ENCODE measurements around the gene TMEM255A. TPM values are rescaled to one million over a fixed set of nuclear protein-coding genes. Genes with fewer than 3 reads are reported as not detected.

The TMEM255A gene
- total RNA-seq, 2 experiments from 2014 or later, result not detected

DNA sequence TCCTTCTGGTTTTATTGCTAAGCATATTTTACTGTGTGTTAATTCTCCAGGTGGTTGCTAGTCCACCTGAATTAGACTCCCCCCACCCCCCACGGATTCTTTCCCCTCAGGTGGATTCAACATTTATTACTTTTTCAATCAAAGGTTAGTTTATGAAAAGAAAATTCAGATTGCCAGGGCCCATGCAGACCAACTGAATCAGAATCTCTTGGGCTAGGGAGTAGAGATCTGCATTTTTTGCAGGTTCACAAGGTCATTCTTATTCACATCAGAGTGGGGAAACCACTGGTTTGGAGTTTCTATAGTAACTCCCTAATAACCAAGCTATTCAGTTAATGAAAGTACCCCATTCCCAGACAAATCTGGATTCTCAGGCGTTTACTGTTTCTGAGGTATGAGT lies 9.8 kb downstream of the TMEM255A start:
- DNase-seq (no peak), ATAC-seq (ENCODE audit: poor library complexity) (no peak)
- ChIA-PET POLR2A (interaction anchor here (1.8 to 2.0 kb wide), 2 partner anchors 32 to 51 kb away, joined by 6 to 10 read pairs; partner anchors contain the start of gene ZBTB33), CTCF (interaction anchor here (1.2 to 1.4 kb wide), 2 partner anchors 10 to 51 kb away, joined by 3 to 4 read pairs; partner anchors contain the start of gene ZBTB33)
- H3K4me1 Mint-ChIP-seq (ENCODE audit: low read depth), result peaks cover 15% of the 10 kb centered on the region
- Histone ChIP-seq H3K27ac (ENCODE audit: low read depth in 1 of 2, low read length in 2 of 2) (no peak overlapping the region), H3K4me1 (ENCODE audit: insufficient read depth, low read length) (peaks cover 13% of the 10 kb centered on the region), H3K36me3 (ENCODE audit: insufficient read depth, low read length) (no peaks in the 10 kb centered on the region), H3K27me3 (ENCODE audit: control insufficient read depth in 1 of 2, insufficient read depth in 2 of 2, low read length in 2 of 2) (no peaks in the 10 kb centered on the region), H3K9me3 (ENCODE audit: control insufficient read depth in 1 of 2, insufficient read depth in 1 of 2, low read length in 2 of 2) (no peaks in the 10 kb centered on the region), H3K4me3 (ENCODE audit: low read length) (no peak overlapping the region)
- TF ChIP-seq, protein P1, sequence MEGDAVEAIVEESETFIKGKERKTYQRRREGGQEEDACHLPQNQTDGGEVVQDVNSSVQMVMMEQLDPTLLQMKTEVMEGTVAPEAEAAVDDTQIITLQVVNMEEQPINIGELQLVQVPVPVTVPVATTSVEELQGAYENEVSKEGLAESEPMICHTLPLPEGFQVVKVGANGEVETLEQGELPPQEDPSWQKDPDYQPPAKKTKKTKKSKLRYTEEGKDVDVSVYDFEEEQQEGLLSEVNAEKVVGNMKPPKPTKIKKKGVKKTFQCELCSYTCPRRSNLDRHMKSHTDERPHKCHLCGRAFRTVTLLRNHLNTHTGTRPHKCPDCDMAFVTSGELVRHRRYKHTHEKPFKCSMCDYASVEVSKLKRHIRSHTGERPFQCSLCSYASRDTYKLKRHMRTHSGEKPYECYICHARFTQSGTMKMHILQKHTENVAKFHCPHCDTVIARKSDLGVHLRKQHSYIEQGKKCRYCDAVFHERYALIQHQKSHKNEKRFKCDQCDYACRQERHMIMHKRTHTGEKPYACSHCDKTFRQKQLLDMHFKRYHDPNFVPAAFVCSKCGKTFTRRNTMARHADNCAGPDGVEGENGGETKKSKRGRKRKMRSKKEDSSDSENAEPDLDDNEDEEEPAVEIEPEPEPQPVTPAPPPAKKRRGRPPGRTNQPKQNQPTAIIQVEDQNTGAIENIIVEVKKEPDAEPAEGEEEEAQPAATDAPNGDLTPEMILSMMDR (IDR thresholded peaks at IDR 0.05), result no peak
- intact Hi-C loops (cut with DNase I, micrococcal nuclease), result no loop called here
- peaks cover 3% of the 10 kb centered on the region for H3K27me3 Mint-ChIP-seq
- no peak overlapping the region for H3K4me3 Mint-ChIP-seq
- H3K9me3 Mint-ChIP-seq, result no peaks in the 10 kb centered on the region
- no peak overlapping the region for H3K27ac Mint-ChIP-seq
- H3K36me3 Mint-ChIP-seq (ENCODE audit: low read depth), result no peaks in the 10 kb centered on the region

DNA sequence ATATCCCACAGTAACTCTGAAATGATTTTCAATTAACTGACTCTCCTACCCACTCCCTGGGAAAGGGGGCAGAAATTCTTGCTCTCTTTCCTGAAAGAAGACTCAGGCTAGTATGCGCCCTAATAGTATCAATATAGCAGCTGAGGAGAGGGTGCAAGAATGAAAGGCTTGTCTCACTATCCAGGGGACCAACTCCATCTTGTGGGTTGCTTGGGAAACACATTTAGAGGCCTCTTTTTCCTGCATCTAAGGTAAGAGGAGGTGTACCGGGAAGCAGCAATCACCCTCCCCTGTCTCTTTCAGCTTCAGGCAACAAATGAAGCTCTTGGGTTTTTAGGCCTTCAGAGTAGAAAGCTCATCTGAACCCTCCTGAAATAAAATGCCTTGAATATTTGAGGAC lies 11.3 kb downstream of the TMEM255A start:
- ATAC-seq (ENCODE audit: poor library complexity), result no peak
- Histone ChIP-seq H3K4me3 (ENCODE audit: low read length) (no peak overlapping the region), H3K27me3 (ENCODE audit: control insufficient read depth in 1 of 2, insufficient read depth in 2 of 2, low read length in 2 of 2) (no peaks in the 10 kb centered on the region), H3K36me3 (ENCODE audit: insufficient read depth, low read length) (no peaks in the 10 kb centered on the region), H3K27ac (ENCODE audit: low read depth in 1 of 2, low read length in 2 of 2) (no peak overlapping the region), H3K4me1 (ENCODE audit: insufficient read depth, low read length) (peaks cover 18% of the 10 kb centered on the region), H3K9me3 (ENCODE audit: control insufficient read depth in 1 of 2, insufficient read depth in 1 of 2, low read length in 2 of 2) (no peaks in the 10 kb centered on the region)
- DNase-seq, result no peak
- intact Hi-C loops (cut with DNase I, micrococcal nuclease), result no loop called here
- no peaks in the 10 kb centered on the region for H3K36me3 Mint-ChIP-seq (ENCODE audit: low read depth)
- H3K4me3 Mint-ChIP-seq, result no peak overlapping the region
- CTCF ChIA-PET, result no interaction called here
- no peak overlapping the region for H3K27ac Mint-ChIP-seq
- TF ChIP-seq, protein P1 (IDR thresholded peaks at IDR 0.05), result no peak
- POLR2A ChIA-PET, result interaction anchor here (1.0 kb wide), 1 partner anchor 10 kb away, joined by 3 read pairs; no protein-coding TSS in a partner anchor
- peaks cover 17% of the 10 kb centered on the region for H3K4me1 Mint-ChIP-seq (ENCODE audit: low read depth)
- no peaks in the 10 kb centered on the region for H3K27me3 Mint-ChIP-seq
- H3K9me3 Mint-ChIP-seq, result no peaks in the 10 kb centered on the region

DNA sequence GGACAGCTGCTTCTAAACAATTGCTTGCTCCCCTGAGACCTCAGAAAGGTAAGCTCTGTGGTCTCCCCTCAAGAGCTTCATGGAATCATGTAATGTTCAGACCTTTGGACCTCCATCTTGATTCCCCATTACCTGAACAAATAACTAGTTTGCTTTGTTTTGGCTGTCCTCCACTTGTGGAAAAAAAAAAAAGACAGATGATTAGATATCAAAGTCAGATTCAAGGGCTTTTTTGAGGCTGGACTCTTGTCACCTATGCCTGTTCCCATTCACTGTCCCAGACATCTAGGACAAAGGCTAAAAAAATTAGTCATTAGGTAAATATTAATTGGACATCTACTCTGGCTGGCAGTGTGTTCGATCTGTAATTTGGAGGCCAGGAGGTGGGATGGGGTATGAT lies 13.3 kb downstream of the TMEM255A start:
- intact Hi-C loops (cut with DNase I, micrococcal nuclease), result no loop called here
- TF ChIP-seq, protein P1 (IDR thresholded peaks at IDR 0.05), result no peak
- H3K27ac Mint-ChIP-seq, result no peak overlapping the region

More for the DNA sequence above, 13.3 kb downstream of the TMEM255A start:
- Histone ChIP-seq H3K9me3 (ENCODE audit: control insufficient read depth in 1 of 2, insufficient read depth in 1 of 2, low read length in 2 of 2) (no peaks in the 10 kb centered on the region), H3K36me3 (ENCODE audit: insufficient read depth, low read length) (no peaks in the 10 kb centered on the region), H3K27ac (ENCODE audit: low read depth in 1 of 2, low read length in 2 of 2) (no peak overlapping the region), H3K4me3 (ENCODE audit: low read length) (no peak overlapping the region), H3K27me3 (ENCODE audit: control insufficient read depth in 1 of 2, insufficient read depth in 2 of 2, low read length in 2 of 2) (no peaks in the 10 kb centered on the region), H3K4me1 (ENCODE audit: insufficient read depth, low read length) (peaks cover 16% of the 10 kb centered on the region)
- Mint-ChIP-seq H3K27me3 (no peaks in the 10 kb centered on the region), H3K9me3 (no peaks in the 10 kb centered on the region), H3K4me1 (ENCODE audit: low read depth) (peaks cover 30% of the 10 kb centered on the region), H3K4me3 (no peak overlapping the region), H3K36me3 (ENCODE audit: low read depth) (no peaks in the 10 kb centered on the region)
- ChIA-PET CTCF (interaction anchor here (0.7 to 1.4 kb wide), 2 partner anchors 12 to 22 kb away, joined by 3 read pairs; no protein-coding TSS in a partner anchor), POLR2A (interaction anchor here (0.9 to 1.0 kb wide), 2 partner anchors 11 to 47 kb away, joined by 3 to 4 read pairs; no protein-coding TSS in a partner anchor)
- no peak for ATAC-seq (ENCODE audit: poor library complexity)
- no peak for DNase-seq
